Left lung (tissue), 10 donors: ENCODE measurements around the gene SIGLEC12. TPM values are rescaled to one million over a fixed set of nuclear protein-coding genes. Genes with fewer than 3 reads are reported as not detected.

Experiments
- ATAC-seq: fragments of 200-7000 bp; cut with Tn5 transposase; one replicate; pipeline ENCODE4 v1.9.1; 2020; ENCODE audit warnings: moderate library complexity
- DNase-seq, 4 donors: peaks; one replicate each; pipeline ENCODE4 v3.0.0-alpha.2; 2013 to 2020
- H3K27ac ChIP-seq, 2 donors: fragments of 200-600 bp; sonication (generic) in 1 of 2; one replicate each; pipeline versions ENCODE4 v1.5.0 to v1.8.0; 2020 to 2021
- H3K27me3 ChIP-seq, 2 donors: fragments of 200-600 bp; sonication (generic) in 1 of 2; one replicate each; pipeline versions ENCODE4 v1.5.0 to v1.8.0; 2020 to 2021
- H3K36me3 ChIP-seq, 2 donors: fragments of 200-600 bp; sonication (generic) in 1 of 2; one replicate each; pipeline versions ENCODE4 v1.5.0 to v1.8.0; 2020 to 2021
- H3K4me1 ChIP-seq, 2 donors: fragments of 200-600 bp; one replicate each; pipeline ENCODE4 v1.8.0; 2021
- H3K4me3 ChIP-seq, 2 donors: fragments of 200-600 bp; sonication (generic) in 1 of 2; one replicate each; pipeline versions ENCODE4 v1.5.0 to v1.8.0; 2020 to 2021; ENCODE audit warnings: mild to moderate bottlenecking in 1 of 2
- H3K9me3 ChIP-seq, 2 donors: fragments of 200-600 bp; sonication (generic) in 1 of 2; one replicate each; pipeline versions ENCODE4 v1.5.0 to v1.8.0; 2020 to 2021
- CTCF ChIP-seq, 2 donors: fragments of 200-600 bp; sonication (generic) in 1 of 2; IDR thresholded peaks; one replicate each; pipeline versions ENCODE4 v1.5.0 to v1.8.0; 2021; ENCODE audit warnings: antibody characterized with exemption in 2 of 2
- intact Hi-C, 2 donors: fragments of 100-400 bp; cut with DNase I; formaldehyde crosslinking; loops; one replicate each; pipeline versions ENCODE4 v1.11.2 to v1.14.2; 2022
- polyA plus RNA-seq, 6 donors: library from polyadenylated mRNA; unstranded; fragments of 120-200 nt; gene quantifications; one replicate each; pipeline ENCODE4 v1.2.1, GENCODE V29; 2013; ENCODE audit not compliant: insufficient read length in 6 of 6
- total RNA-seq, 2 donors: library from RNA; stranded (reverse); fragmentation: NEBNext Ultra II Directional; extraction: Animal tissue kit (Norgen Biotek cat#: 25700); gene quantifications; one replicate each; pipeline ENCODE4 v1.2.1, GENCODE V29; 2021
- donor health status: DM: no; HTN: yes; CAD: no.
- donor health status: DM: no; HTN: no; CAD: no.

The SIGLEC12 gene
- total and polyA plus RNA-seq, 8 donors = 0.10 to 1.9 (median 0.39) TPM; not detected in 3

- Histone ChIP-seq H3K9me3 (peaks cover 0 to 5% of the 10 kb centered on the region in 2 donors), H3K27ac (no peak overlapping the region), H3K4me1 (no peaks in the 10 kb centered on the region), H3K36me3 (no peaks in the 10 kb centered on the region), H3K27me3 (peaks cover 0 to 47% of the 10 kb centered on the region in 2 donors), H3K4me3 (no peak overlapping the region)
- DNase-seq (no peak), ATAC-seq (no peak)
- TF ChIP-seq CTCF (IDR thresholded peaks at IDR 0.05) = no peak
- intact Hi-C loops = no loop called here
Observed at GRCh38 chr19:51521781-51522180, 20.2 kb upstream of the SIGLEC12 start.

DNA sequence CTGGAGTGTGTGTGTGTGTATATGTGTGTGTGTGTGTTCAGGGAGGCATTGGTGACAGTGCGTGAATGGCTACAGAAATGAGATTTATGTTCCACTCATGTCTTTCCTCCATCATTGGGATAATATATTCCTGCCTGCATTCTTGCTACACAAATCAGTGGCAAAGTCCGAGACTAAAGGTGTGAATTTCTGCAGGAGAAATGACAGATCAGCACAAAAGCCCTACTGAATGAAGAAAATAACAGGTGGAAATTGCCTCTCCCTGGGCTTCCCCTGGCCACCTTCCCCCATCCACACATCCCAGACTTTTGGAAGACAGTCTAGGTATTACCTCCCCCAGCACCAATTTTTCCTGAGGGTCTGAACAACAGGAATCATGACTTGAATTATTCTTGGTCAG, 19.8 kb upstream of the SIGLEC12 start:
- no peak overlapping the region for H3K27ac ChIP-seq
- no peak for ATAC-seq
- no peak overlapping the region for H3K4me3 ChIP-seq
- no peak for DNase-seq
- H3K9me3 ChIP-seq = peaks cover 0 to 5% of the 10 kb centered on the region in 2 donors
- peaks cover 0 to 47% of the 10 kb centered on the region in 2 donors for H3K27me3 ChIP-seq
- no peaks in the 10 kb centered on the region for H3K36me3 ChIP-seq
- no peaks in the 10 kb centered on the region for H3K4me1 ChIP-seq
- intact Hi-C loops = no loop called here
- no peak for TF ChIP-seq CTCF (IDR thresholded peaks at IDR 0.05)

DNA sequence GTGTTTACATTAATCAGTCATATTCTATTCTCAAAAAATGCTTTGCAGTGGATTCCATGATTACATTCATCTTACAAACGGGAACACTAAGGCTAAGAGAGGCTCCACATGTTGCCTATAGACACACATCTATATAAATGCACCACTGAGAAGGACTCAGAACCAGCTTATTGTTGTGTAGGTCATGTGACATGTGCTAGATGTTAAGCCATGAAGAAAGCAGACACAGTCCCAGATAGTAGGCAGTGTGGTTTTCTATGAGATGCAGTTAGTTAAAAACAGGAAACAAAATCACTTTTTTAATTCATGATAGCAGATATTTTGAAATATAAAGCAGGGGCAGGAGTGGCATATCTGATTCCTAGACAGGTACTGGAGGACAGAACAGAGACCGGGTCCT, 19.1 kb upstream of the SIGLEC12 start:
- Histone ChIP-seq H3K4me3 (no peak overlapping the region), H3K4me1 (no peaks in the 10 kb centered on the region), H3K36me3 (no peaks in the 10 kb centered on the region), H3K27ac (no peak overlapping the region), H3K9me3 (peaks cover 0 to 5% of the 10 kb centered on the region in 2 donors), H3K27me3 (peaks cover 0 to 44% of the 10 kb centered on the region in 2 donors)
- TF ChIP-seq CTCF (IDR thresholded peaks at IDR 0.05) = no peak
- ATAC-seq (no peak), DNase-seq (no peak)
- intact Hi-C loops = no loop called here

DNA sequence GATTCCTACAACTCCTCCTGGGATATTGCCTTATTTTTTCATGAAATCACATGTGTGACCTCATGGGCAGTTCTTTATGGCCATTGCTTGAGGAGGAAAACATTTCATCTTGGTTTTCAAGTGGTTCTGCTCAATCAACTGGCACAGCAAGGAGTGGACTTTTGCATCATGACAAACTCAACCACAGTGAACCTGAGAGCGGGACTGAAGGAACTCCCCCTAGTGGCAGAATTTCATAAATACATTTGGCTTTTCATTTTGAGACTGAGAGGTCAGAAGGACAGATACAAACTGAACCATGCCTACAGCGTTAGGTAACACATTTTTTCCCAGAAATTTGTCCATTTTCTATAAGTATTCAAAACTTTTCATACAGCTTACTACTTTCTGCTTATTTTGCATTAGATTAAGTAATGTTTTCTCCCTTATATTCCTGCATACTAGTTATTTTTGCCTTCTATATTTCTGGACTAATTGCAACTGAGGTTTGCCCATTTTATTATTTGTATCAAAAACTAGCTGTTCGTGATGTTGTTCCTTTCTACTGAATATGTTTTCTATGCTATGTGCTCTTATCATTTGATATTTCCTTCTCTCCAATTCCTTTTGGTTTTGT, 13.4 kb upstream of the SIGLEC12 start:
- TF ChIP-seq CTCF (IDR thresholded peaks at IDR 0.05) = peak; percentile 72 to 85
- DNase-seq = peak in 2 of 4 donors; percentile 24 to 35
- intact Hi-C loops = no loop called here

DNA sequence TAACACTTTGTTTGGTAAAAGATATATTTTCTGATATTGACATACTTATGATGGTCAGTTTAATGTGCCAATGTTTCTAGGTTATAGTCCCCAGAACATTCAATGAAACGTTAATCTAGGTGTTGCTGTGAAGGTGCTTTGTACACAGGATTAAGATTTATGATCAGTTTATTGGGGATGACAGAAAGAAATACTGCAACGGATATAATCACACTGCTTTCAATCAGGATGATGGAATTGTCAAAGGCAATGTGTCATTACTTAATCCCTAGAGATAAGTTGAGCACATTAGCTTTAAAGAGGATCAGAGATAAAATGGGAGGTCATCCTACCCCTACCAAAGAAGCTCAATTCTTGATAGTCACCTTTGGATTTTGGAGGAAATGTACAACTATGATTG, 12.4 kb upstream of the SIGLEC12 start:
- intact Hi-C loops = no loop called here
- DNase-seq = no peak
- peaks cover 0 to 17% of the 10 kb centered on the region in 2 donors for H3K4me1 ChIP-seq

More for the DNA sequence above, 13.4 kb upstream of the SIGLEC12 start:
- no peak overlapping the region for H3K27ac ChIP-seq
- ATAC-seq = peak; percentile 78
- H3K27me3 ChIP-seq = peaks cover 0 to 27% of the 10 kb centered on the region in 2 donors
- no peaks in the 10 kb centered on the region for H3K36me3 ChIP-seq
- H3K9me3 ChIP-seq = peaks cover 0 to 5% of the 10 kb centered on the region in 2 donors
- peaks cover 0 to 7% of the 10 kb centered on the region in 2 donors for H3K4me1 ChIP-seq
- no peak overlapping the region for H3K4me3 ChIP-seq

More for the DNA sequence above, 12.4 kb upstream of the SIGLEC12 start:
- ATAC-seq = no peak
- Histone ChIP-seq H3K36me3 (no peaks in the 10 kb centered on the region), H3K27ac (no peak overlapping the region), H3K9me3 (peaks cover 0 to 5% of the 10 kb centered on the region in 2 donors), H3K27me3 (peaks cover 0 to 33% of the 10 kb centered on the region in 2 donors), H3K4me3 (no peak overlapping the region)
- no peak for TF ChIP-seq CTCF (IDR thresholded peaks at IDR 0.05)
